ENCODE results near the gene PITPNB. TPM values are rescaled to one million over a fixed set of nuclear protein-coding genes. Genes with fewer than 3 reads are reported as not detected.
A peak's percentile ranks its signal among the peaks of the same experiment; 100 is the strongest.

Gene PITPNB
- total RNA-seq, 1 donor, result 30.8 TPM

DNA sequence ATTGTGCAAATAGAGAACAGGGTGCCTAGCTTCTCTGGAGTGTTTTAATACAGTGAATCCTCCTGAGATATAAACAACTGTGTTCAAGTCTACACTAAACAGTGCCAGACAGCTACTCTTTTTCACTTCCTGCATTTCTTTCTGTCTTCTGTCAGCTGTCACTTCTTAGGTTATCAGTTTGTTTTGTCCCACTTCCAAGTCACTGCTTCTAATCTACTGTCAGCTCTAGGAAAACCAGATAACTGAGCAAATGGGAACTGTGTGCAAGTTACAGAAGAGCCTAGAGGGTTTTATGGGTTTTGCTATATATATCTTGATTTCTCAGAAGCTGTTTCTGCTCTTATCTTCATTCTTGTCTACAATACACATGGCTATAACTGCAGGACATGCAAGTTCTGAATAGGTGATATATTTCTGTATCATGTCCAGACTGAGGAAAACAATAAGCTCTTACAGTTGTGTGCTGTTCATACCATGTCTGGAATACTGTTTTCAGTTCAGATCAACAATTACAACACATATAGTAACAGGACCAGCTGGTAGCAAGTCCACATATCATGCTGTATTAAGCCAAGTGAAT, 5.8 kb downstream of the PITPNB start:
- Histone ChIP-seq H4K20me1 (ENCODE audit: insufficient read depth, low read length) (peaks cover 59% of the 10 kb centered on the region), H3K27ac (ENCODE audit: low read depth, low read length) (no peak overlapping the region), H3K27me3 (ENCODE audit: insufficient read depth, low read length) (no peaks in the 10 kb centered on the region), H3K4me1 (ENCODE audit: insufficient read depth, low read length) (peaks cover 24% of the 10 kb centered on the region), H3K36me3 (ENCODE audit: insufficient read depth, low read length) (peaks cover 23% of the 10 kb centered on the region), H2AFZ (ENCODE audit: low read length) (no peak overlapping the region), H3K79me2 (ENCODE audit: insufficient read depth, low read length) (peaks cover 96% of the 10 kb centered on the region), H3K4me2 (ENCODE audit: insufficient read depth, low read length) (no peak overlapping the region), H3K4me3 (ENCODE audit: insufficient read depth, low read length) (no peak overlapping the region), H3K9me3 (ENCODE audit: low read depth, low read length) (no peaks in the 10 kb centered on the region)
- TF ChIP-seq, protein P1, sequence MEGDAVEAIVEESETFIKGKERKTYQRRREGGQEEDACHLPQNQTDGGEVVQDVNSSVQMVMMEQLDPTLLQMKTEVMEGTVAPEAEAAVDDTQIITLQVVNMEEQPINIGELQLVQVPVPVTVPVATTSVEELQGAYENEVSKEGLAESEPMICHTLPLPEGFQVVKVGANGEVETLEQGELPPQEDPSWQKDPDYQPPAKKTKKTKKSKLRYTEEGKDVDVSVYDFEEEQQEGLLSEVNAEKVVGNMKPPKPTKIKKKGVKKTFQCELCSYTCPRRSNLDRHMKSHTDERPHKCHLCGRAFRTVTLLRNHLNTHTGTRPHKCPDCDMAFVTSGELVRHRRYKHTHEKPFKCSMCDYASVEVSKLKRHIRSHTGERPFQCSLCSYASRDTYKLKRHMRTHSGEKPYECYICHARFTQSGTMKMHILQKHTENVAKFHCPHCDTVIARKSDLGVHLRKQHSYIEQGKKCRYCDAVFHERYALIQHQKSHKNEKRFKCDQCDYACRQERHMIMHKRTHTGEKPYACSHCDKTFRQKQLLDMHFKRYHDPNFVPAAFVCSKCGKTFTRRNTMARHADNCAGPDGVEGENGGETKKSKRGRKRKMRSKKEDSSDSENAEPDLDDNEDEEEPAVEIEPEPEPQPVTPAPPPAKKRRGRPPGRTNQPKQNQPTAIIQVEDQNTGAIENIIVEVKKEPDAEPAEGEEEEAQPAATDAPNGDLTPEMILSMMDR (IDR thresholded peaks at IDR 0.05; ENCODE audit: extremely low read depth, low read depth, low read length), result no peak
- DNase-seq (ENCODE audit: insufficient read length, low spot score, missing footprints), result peak; percentile 46

DNA sequence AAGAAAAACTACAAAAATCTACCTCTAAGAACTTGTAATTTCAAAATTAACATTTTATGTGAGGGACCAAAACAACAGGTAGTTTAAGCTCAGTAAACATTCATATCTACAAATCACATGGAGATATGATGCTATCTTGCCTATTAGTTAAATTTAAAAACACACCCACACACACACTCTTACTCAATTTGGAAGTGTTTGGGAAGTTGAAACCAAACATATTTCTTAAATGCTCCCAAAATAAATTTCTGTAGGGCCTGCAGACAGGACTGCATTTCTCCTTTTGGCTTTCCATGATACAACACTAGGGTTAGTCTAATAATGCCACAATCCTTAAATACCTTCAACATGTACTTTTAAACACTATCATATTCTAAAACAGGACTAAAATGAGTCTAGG, 7.0 kb downstream of the PITPNB start:
- no peaks in the 10 kb centered on the region for H3K27me3 ChIP-seq (ENCODE audit: insufficient read depth, low read length)
- H3K36me3 ChIP-seq (ENCODE audit: insufficient read depth, low read length), result peaks cover 30% of the 10 kb centered on the region
- DNase-seq (ENCODE audit: insufficient read length, low spot score, missing footprints), result no peak
- H3K4me3 ChIP-seq (ENCODE audit: insufficient read depth, low read length), result no peak overlapping the region
- no peak overlapping the region for H3K4me2 ChIP-seq (ENCODE audit: insufficient read depth, low read length)
- TF ChIP-seq, protein P1 (IDR thresholded peaks at IDR 0.05; ENCODE audit: extremely low read depth, low read depth, low read length), result no peak
- H3K79me2 ChIP-seq (ENCODE audit: insufficient read depth, low read length), result peaks cover 96% of the 10 kb centered on the region
- H3K4me1 ChIP-seq (ENCODE audit: insufficient read depth, low read length), result peaks cover 12% of the 10 kb centered on the region
- peaks cover 47% of the 10 kb centered on the region for H4K20me1 ChIP-seq (ENCODE audit: insufficient read depth, low read length)
- H3K9me3 ChIP-seq (ENCODE audit: low read depth, low read length), result no peaks in the 10 kb centered on the region
- no peak overlapping the region for H2AFZ ChIP-seq (ENCODE audit: low read length)
- H3K27ac ChIP-seq (ENCODE audit: low read depth, low read length), result no peak overlapping the region

DNA sequence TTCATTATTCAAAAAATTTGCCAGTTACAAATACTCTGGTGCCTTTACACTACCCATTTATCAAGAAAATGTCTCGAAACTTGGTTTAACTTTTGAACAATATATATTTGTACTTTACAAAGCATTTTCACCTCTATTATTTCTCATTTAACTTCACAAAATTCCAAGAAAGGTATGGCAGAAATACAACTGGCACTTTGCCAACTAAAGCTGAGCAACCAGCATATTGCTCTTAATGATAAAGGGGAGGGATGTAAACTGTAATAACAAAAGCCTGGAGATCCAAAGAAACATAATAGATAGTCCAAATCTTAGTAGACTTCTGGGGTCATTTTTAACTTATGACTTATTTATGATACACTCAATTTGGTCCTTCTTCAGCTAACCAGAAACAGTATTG, 7.7 kb downstream of the PITPNB start:
- Histone ChIP-seq H3K27me3 (ENCODE audit: insufficient read depth, low read length) (no peaks in the 10 kb centered on the region), H3K4me3 (ENCODE audit: insufficient read depth, low read length) (no peak overlapping the region), H3K4me1 (ENCODE audit: insufficient read depth, low read length) (peaks cover 15% of the 10 kb centered on the region), H3K4me2 (ENCODE audit: insufficient read depth, low read length) (no peak overlapping the region), H4K20me1 (ENCODE audit: insufficient read depth, low read length) (peaks cover 42% of the 10 kb centered on the region), H3K79me2 (ENCODE audit: insufficient read depth, low read length) (peaks cover 96% of the 10 kb centered on the region), H3K27ac (ENCODE audit: low read depth, low read length) (no peak overlapping the region), H3K9me3 (ENCODE audit: low read depth, low read length) (no peaks in the 10 kb centered on the region), H2AFZ (ENCODE audit: low read length) (no peak overlapping the region), H3K36me3 (ENCODE audit: insufficient read depth, low read length) (peaks cover 35% of the 10 kb centered on the region)
- no peak for DNase-seq (ENCODE audit: insufficient read length, low spot score, missing footprints)
- TF ChIP-seq, protein P1 (IDR thresholded peaks at IDR 0.05; ENCODE audit: extremely low read depth, low read depth, low read length), result no peak

DNA sequence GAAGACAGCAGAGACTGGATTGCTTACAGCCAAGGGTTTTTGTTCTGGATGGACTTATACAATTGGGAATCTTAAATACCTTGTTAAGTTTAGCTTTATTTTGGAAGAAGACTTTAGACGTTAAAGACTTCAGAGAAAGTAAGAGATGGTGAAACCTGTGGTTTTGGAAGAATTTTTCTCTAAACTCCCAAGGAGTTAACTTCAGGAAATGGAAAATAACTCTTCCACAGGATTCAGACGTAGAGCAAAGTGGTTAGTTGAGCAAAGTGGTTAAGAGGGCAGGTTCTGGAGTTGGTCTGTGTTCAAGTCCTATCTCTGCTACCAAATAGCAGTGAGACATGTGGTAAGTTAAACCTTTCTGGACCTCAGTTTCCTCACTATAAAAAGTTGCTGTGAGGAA, 12.8 kb downstream of the PITPNB start:
- DNase-seq (ENCODE audit: insufficient read length, low spot score, missing footprints), result no peak
- peaks cover 95% of the 10 kb centered on the region for H3K79me2 ChIP-seq (ENCODE audit: insufficient read depth, low read length)
- peak overlapping the region; percentile 23 for H3K4me2 ChIP-seq (ENCODE audit: insufficient read depth, low read length)
- H3K4me1 ChIP-seq (ENCODE audit: insufficient read depth, low read length), result peaks cover 19% of the 10 kb centered on the region
- no peak overlapping the region for H3K4me3 ChIP-seq (ENCODE audit: insufficient read depth, low read length)
- no peaks in the 10 kb centered on the region for H3K9me3 ChIP-seq (ENCODE audit: low read depth, low read length)
- TF ChIP-seq, protein P1 (IDR thresholded peaks at IDR 0.05; ENCODE audit: extremely low read depth, low read depth, low read length), result no peak
- peaks cover 40% of the 10 kb centered on the region for H3K36me3 ChIP-seq (ENCODE audit: insufficient read depth, low read length)
- no peaks in the 10 kb centered on the region for H3K27me3 ChIP-seq (ENCODE audit: insufficient read depth, low read length)
- H4K20me1 ChIP-seq (ENCODE audit: insufficient read depth, low read length), result peaks cover 4% of the 10 kb centered on the region
- no peak overlapping the region for H2AFZ ChIP-seq (ENCODE audit: low read length)
- H3K27ac ChIP-seq (ENCODE audit: low read depth, low read length), result peak overlapping the region; percentile 34

Data from osteoblast (primary cell).